Medulla oblongata (tissue), 1 donor: ENCODE data around the gene DESI1.
"Not testable (repeated sequence)": the region's sequence is repeated elsewhere in the genome, so short reads cannot be mapped to it uniquely, and the experiment has no call there.

Source experiments
- DNase-seq: peaks from one replicate; pipeline ENCODE4 v3.0.0-alpha.2; 2015; ENCODE audit errors: extremely low spot score

Gene DESI1

GRCh38 chr22:41558241-41558630 lies 62.6 kb downstream of the DESI1 start:
- DNase-seq, result not testable (repeated sequence)

GRCh38 chr22:41557401-41558240 lies 63.2 kb downstream of the DESI1 start:
- peak; percentile 86 for DNase-seq

- no peak for DNase-seq
These were observed 64.3 kb downstream of the DESI1 start for GRCh38 chr22:41556561-41556960.

GRCh38 chr22:41555325-41555982 lies 65.4 kb downstream of the DESI1 start:
- no peak for DNase-seq

- DNase-seq, result no peak
These were observed 68.8 kb downstream of the DESI1 start for GRCh38 chr22:41551877-41552582.

- no peak for DNase-seq
These were observed 69.8 kb downstream of the DESI1 start for GRCh38 chr22:41550952-41551491.

GRCh38 chr22:41548830-41549211 lies 72.0 kb downstream of the DESI1 start:
- no peak for DNase-seq
